Effector memory CD4-positive, alpha-beta T cell (primary cell): Measurements from ENCODE around the gene HOGA1.

Source experiments
- DNase-seq, 3 donors: peaks; one replicate each; pipeline ENCODE4 v3.0.0-alpha.2; 2020
- H3K27ac ChIP-seq: 2 replicates; pipeline ENCODE4 v1.7.0; 2013; ENCODE audit warnings: mild to moderate bottlenecking, low read length, moderate library complexity; ENCODE audit not compliant: insufficient read depth, poor library complexity, severe bottlenecking
- H3K27me3 ChIP-seq: replicated peaks from 2 replicates; pipeline ENCODE4 v1.7.0; 2013; ENCODE audit warnings: mild to moderate bottlenecking, low read length; ENCODE audit not compliant: insufficient read depth, control insufficient read depth, poor library complexity, severe bottlenecking
- H3K36me3 ChIP-seq: 2 replicates; pipeline ENCODE4 v1.7.0; 2013; ENCODE audit warnings: mild to moderate bottlenecking, low read length, moderate library complexity; ENCODE audit not compliant: control insufficient read depth, insufficient read depth
- H3K4me1 ChIP-seq: 2 replicates; pipeline ENCODE4 v1.7.0; 2013; ENCODE audit warnings: low read length, mild to moderate bottlenecking; ENCODE audit not compliant: control insufficient read depth, insufficient read depth, poor library complexity, severe bottlenecking
- H3K4me3 ChIP-seq: 2 replicates; pipeline ENCODE4 v1.7.0; 2013; ENCODE audit warnings: low read length, low read depth, mild to moderate bottlenecking; ENCODE audit not compliant: insufficient read depth, poor library complexity, severe bottlenecking
- H3K9me3 ChIP-seq: 2 replicates; pipeline ENCODE4 v1.7.0; 2013; ENCODE audit warnings: mild to moderate bottlenecking, low read length, moderate library complexity; ENCODE audit not compliant: control insufficient read depth

HOGA1 gene

DNA sequence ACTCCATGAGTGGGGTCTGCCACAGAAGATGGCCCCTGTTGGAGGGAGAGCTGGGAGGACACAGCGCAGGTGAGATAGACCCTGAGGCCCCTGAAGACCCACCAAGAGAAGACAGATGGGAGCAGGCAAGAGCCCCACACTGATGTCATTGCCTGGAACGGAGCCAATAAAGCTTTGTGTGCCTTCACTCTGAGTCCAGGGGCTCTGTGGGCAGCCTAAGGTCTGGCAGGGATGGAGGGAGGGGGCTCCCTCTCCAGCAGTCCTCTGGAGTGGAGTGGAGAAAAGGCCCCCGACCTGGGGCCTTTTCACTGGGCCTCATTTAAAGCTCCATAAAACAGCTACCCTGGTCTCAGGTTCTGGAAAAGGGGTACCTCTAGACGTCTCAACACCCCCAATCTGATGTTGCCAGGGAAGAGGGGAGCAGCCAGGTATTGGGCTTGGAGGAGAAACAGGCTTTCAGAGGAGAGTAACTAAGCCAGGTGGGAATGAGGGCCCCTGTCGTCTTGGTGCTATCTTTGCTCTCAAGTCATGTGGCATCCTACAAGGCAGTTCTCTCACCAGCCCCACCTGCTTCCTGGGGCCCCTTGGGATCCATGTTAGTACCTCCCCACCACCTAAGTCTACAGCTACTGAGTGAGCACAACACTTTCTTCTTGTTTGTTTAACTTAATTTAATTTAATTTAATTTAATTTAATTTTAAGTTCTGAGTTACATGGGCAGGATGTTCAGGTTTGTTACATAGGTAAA is 6.7 kb downstream of the HOGA1 start:
- Histone ChIP-seq H3K9me3 (no peaks in the 10 kb centered on the region), H3K4me3 (no peak overlapping the region), H3K4me1 (no peaks in the 10 kb centered on the region), H3K27ac (no peak overlapping the region), H3K27me3 (no peaks in the 10 kb centered on the region), H3K36me3 (no peaks in the 10 kb centered on the region)
- DNase-seq, result no peak

DNA sequence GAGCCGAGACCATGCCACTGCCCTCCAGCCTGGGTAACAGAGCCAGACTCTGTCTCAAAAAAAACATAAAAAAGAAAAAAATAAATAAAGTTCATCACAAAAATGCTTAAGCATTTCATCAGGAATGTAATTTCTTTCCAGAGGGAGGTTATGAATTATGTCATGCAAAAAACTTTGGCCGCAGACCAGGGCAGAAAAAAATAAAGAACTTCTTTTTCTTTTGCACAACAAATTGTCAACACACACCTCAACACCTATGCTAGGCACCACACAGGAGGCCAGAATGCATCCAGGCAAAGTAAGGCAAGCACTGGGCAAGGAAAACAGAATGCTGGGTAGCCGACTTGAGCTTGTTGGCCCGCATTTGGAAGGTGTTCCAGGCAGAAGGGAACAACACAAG is 9.2 kb downstream of the HOGA1 start:
- no peak for DNase-seq
- H3K27ac ChIP-seq, result no peak overlapping the region
- H3K27me3 ChIP-seq, result no peaks in the 10 kb centered on the region
- H3K4me3 ChIP-seq, result no peak overlapping the region
- H3K9me3 ChIP-seq, result no peaks in the 10 kb centered on the region
- no peaks in the 10 kb centered on the region for H3K36me3 ChIP-seq
- no peaks in the 10 kb centered on the region for H3K4me1 ChIP-seq

DNA sequence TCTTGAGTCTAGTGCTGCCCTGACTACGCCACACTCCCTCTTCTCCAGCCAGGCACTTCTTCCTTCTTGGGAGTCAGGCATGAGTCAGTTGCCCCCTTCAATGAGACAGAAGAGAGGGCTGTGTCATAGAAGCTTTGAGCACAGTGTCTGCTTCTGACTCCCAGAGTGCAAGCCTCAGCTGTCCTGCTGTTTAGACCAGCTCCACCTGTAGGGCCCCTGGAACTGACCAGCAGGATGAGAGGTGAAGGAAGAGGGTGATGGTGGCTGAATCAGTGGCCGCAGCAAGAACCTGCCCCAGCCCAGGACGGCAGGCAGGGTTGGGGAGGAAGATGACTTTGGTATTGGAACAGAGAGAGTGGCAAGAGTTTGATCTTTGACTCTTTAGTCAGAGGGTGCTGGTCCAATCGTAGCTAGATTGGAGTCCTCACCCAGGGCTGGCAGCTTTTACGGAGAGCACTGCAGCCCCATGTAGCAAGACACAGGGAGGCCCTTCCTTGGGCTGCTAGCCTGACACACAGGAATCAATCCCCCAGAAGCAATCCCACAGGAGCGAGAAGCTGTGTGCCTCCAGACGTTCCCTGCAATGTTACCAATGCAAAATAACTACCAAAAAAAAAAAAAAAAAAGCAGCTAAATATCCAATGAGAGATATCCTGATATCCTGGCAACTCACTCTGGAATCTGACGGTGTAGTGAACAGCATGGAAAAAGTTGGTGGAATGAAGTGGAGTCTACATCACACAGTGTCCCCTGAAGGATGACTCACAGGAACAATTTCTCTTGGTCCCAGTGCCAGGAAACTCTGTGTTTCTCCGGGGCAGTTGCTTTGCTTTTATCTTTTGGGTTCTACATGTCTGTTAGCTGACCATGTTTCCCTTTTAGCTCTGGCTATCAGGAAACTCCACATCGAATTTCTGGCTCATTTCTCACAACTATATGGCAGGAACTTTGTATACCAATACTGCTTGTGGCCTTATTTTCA is 12.2 kb downstream of the HOGA1 start:
- H3K4me1 ChIP-seq, result no peaks in the 10 kb centered on the region
- H3K9me3 ChIP-seq, result no peaks in the 10 kb centered on the region
- no peaks in the 10 kb centered on the region for H3K27me3 ChIP-seq
- no peak overlapping the region for H3K4me3 ChIP-seq
- no peaks in the 10 kb centered on the region for H3K36me3 ChIP-seq
- DNase-seq, result no peak
- no peak overlapping the region for H3K27ac ChIP-seq

DNA sequence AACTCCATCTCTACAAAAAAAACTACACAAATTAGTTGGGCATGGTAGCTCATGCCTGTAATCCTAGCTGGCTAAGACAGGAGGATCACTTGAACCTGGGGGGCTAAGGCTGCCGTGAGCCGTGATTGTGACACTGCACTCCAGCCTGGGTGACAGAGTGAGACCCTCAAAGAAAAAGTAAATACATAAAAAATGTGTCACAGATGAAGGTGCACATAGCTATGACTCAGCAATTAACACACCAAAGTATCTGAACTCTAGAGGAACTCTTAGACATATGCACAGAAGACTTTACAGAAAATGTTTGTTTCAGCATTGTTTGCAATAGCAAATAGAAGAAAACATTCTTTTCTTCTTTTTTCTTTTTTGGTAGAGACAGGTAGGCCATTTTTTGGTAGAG is 13.6 kb downstream of the HOGA1 start:
- no peak overlapping the region for H3K27ac ChIP-seq
- H3K4me3 ChIP-seq, result no peak overlapping the region
- no peak for DNase-seq
- H3K36me3 ChIP-seq, result no peaks in the 10 kb centered on the region
- H3K27me3 ChIP-seq, result no peaks in the 10 kb centered on the region
- no peaks in the 10 kb centered on the region for H3K9me3 ChIP-seq
- no peaks in the 10 kb centered on the region for H3K4me1 ChIP-seq

DNA sequence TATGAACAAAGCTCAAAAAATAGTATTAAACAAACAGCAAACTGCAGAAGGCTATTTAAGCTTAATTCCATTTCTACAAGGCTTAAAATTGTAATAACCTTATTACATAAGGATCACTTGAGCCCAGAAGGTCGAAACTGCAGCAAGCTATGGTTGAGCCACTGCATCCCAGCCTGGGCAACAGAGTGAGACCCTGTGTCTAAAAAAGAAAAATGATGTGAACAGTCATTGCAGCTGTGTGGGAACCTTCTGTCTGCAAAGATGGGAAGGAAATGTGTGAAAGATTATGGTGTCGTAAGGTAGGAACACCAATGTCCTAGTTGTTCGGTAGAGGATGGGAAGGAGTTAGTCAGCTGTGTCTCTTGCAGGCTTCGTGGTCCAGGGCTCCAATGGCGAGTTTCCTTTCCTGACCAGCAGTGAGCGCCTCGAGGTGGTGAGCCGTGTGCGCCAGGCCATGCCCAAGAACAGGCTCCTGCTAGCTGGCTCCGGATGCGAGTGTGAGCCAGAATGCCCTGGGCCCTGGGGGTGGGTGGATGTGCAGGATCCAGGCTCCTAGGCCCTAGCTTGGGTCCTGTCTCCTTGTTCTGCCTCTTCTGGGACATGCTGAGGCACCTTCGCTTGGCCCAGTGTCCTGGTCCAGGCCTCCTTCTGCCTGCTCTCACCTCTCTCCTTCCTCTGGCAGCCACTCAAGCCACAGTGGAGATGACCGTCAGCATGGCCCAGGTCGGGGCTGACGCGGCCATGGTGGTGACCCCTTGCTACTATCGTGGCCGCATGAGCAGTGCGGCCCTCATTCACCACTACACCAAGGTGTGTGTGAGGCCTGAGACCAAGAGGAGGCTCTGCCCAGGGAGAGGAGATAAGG is 14.4 kb downstream of the HOGA1 start:
- H3K4me1 ChIP-seq, result no peaks in the 10 kb centered on the region
- no peaks in the 10 kb centered on the region for H3K36me3 ChIP-seq
- no peak for DNase-seq
- H3K9me3 ChIP-seq, result no peaks in the 10 kb centered on the region
- no peak overlapping the region for H3K27ac ChIP-seq
- H3K4me3 ChIP-seq, result no peak overlapping the region
- H3K27me3 ChIP-seq, result no peaks in the 10 kb centered on the region

DNA sequence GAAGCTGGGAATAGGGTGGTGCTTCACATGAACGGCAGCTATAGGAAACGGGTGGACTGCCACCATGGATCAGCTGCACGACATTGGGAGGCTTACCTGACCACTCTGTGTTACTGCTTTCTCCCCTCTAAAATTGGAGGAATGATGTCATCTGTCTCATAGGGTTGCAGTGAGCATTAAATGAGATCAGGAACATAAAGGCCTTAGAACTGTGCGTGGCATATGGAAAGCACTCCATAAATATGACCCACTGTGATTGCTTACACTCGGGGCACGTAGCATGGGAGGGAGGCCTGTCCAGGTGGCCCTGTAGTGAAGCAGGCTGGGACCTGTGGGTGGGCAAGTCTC is 15.1 kb downstream of the HOGA1 start:
- Histone ChIP-seq H3K27me3 (no peaks in the 10 kb centered on the region), H3K36me3 (no peaks in the 10 kb centered on the region)

DNA sequence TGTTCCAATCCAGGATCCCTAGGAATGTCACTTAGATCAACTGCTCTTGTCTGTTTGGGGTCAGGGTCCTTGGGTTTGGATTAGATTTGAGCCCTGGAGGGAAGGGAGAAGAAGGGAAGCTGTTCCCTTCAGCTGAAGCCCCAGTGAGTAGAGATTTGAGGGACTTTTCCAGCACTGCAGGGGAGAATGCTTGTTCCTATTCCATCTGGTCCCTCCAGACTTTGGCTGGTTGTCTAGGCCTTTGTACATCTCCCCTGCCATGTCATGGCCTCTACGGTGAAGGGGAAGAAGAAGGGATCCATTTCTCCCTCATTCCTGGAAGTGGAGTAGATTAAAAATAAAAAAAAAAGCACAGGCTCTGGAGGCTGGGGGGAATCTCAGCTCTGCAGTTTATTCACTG is 16.4 kb downstream of the HOGA1 start:
- DNase-seq, result no peak
- H3K4me3 ChIP-seq, result no peak overlapping the region
- no peaks in the 10 kb centered on the region for H3K27me3 ChIP-seq
- H3K4me1 ChIP-seq, result no peaks in the 10 kb centered on the region
- H3K9me3 ChIP-seq, result no peaks in the 10 kb centered on the region
- H3K36me3 ChIP-seq, result no peaks in the 10 kb centered on the region
- no peak overlapping the region for H3K27ac ChIP-seq

More for the DNA sequence above, 15.1 kb downstream of the HOGA1 start:
- Histone ChIP-seq H3K9me3 (no peaks in the 10 kb centered on the region), H3K4me3 (no peak overlapping the region), H3K4me1 (no peaks in the 10 kb centered on the region), H3K27ac (no peak overlapping the region)
- DNase-seq, result no peak

DNA sequence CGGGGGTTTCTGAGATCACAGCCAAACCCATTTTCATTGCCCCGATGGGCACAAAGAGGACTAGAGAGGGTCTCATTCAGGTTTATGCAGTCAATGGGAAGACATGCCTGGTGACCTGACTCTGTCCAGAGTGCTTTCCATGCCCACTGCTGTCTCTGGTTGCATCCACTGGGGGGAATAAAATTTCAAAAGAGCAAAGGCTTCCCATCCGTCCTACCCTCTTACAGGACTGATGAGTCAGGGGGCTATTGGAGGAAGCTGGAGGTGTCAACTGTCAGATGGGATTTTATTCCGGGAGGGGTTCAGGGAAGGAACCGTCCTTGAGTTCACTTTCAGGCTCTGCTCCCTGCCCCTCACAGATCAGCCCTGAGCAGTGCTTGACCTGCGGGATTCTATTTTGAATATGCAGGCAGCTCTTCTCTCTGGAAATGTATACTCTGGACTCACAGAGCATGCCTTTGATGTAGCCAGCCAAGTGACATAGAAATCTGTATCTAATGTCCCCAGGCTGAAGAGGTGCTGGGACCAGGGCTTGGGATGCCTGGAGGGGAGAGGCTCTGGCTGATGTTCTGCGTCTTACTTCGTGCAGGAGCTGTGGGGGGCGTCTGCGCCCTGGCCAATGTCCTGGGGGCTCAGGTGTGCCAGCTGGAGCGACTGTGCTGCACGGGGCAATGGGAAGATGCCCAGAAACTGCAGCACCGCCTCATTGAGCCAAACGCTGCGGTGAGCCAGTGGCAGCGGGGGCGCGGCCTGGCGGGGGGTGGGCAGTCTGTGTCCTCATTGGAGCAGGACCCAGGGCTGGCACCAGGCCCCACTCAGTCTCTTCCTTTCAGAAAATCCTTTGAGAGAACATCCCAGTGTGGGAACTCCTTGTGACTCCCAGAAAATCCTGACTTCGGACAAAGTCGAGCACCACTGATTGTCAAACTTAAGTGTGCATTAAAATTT is 17.4 kb downstream of the HOGA1 start:
- H3K27me3 ChIP-seq, result no peaks in the 10 kb centered on the region
- no peak overlapping the region for H3K27ac ChIP-seq
- no peak for DNase-seq
- H3K4me3 ChIP-seq, result no peak overlapping the region
- no peaks in the 10 kb centered on the region for H3K9me3 ChIP-seq
- H3K36me3 ChIP-seq, result no peaks in the 10 kb centered on the region
- no peaks in the 10 kb centered on the region for H3K4me1 ChIP-seq

DNA sequence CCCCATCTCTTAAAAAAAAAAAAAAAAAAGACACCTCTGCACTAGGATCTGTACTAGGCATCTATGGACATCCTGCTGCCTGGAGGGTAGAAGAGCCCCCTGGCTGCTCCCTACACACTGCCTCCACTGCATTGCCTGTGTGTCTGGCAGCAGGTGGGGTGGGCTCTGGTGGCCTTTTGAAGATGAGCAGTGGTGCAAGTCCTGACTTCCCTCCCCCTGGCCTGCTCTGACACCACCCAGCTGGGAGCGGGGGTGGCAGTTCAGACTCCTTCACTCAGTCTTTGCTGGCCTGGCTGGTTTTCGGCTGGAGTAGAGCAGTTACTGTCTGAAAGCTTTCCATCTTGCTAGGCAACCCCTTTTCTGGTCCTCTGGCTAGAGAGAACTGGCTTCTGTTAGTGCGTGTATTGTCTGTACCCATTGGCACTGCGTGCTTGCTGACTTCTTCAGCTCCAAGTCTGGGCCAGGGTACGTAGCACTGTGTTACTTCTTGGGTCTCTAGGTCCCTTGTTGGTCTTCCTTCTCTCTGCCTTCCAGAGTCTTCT is 23.0 kb downstream of the HOGA1 start:
- Histone ChIP-seq H3K4me1 (no peaks in the 10 kb centered on the region), H3K36me3 (no peaks in the 10 kb centered on the region), H3K27ac (no peak overlapping the region), H3K27me3 (no peaks in the 10 kb centered on the region), H3K9me3 (no peaks in the 10 kb centered on the region), H3K4me3 (no peak overlapping the region)
- DNase-seq, result no peak
